Mucosa of rectum (tissue), 2 donors: ENCODE data around the gene TRAF2.

Experiments used
- H3K27ac ChIP-seq, 2 donors: one replicate each; pipeline ENCODE4 v1.7.0; 2013; ENCODE audit warnings: inconsistent platforms in 2 of 2, low read depth in 2 of 2, low read length in 2 of 2
- H3K27me3 ChIP-seq, 2 donors: one replicate each; pipeline ENCODE4 v1.7.0; 2013; ENCODE audit warnings: low read length in 2 of 2; ENCODE audit not compliant: control insufficient read depth in 2 of 2, insufficient read depth in 2 of 2
- H3K36me3 ChIP-seq, 2 donors: one replicate each; pipeline ENCODE4 v1.7.0; 2013; ENCODE audit warnings: low read length in 2 of 2; ENCODE audit not compliant: control insufficient read depth in 2 of 2, insufficient read depth in 2 of 2
- H3K4me1 ChIP-seq, 2 donors: one replicate each; pipeline ENCODE4 v1.7.0; 2013; ENCODE audit warnings: low read length in 2 of 2, mild to moderate bottlenecking in 1 of 2; ENCODE audit not compliant: control insufficient read depth in 2 of 2, insufficient read depth in 2 of 2
- H3K4me3 ChIP-seq, 2 donors: one replicate each; pipeline ENCODE4 v1.7.0; 2013; ENCODE audit warnings: low read length in 2 of 2
- H3K9ac ChIP-seq, 2 donors: one replicate each; pipeline ENCODE4 v1.7.0; 2013; ENCODE audit warnings: low read length in 2 of 2, low read depth in 1 of 2, mild to moderate bottlenecking in 1 of 2
- H3K9me3 ChIP-seq, 2 donors: one replicate each; pipeline ENCODE4 v1.7.0; 2013; ENCODE audit warnings: low read length in 2 of 2; ENCODE audit not compliant: control insufficient read depth in 2 of 2
- donor health status: healthy.
- donor health status: Normal muscosa, but diverticular disease.

TRAF2 gene

GRCh38 chr9:136858844-136859757, 27.2 kb upstream of the TRAF2 start:
- Histone ChIP-seq H3K4me1 (peaks cover 50 to 57% of the 10 kb centered on the region in 2 donors), H3K27ac (peak overlapping the region; percentile 95 to 96), H3K27me3 (no peaks in the 10 kb centered on the region), H3K36me3 (peaks cover 30 to 34% of the 10 kb centered on the region in 2 donors), H3K9me3 (no peaks in the 10 kb centered on the region), H3K9ac (peak overlapping the region; percentile 52 to 80), H3K4me3 (peak overlapping the region; percentile 26 to 33)

GRCh38 chr9:136860529-136860928, 25.8 kb upstream of the TRAF2 start:
- Histone ChIP-seq H3K36me3 (peaks cover 30 to 34% of the 10 kb centered on the region in 2 donors), H3K27ac (peak overlapping the region; percentile 95 to 96), H3K4me1 (peaks cover 55 to 61% of the 10 kb centered on the region in 2 donors), H3K4me3 (no peak overlapping the region), H3K9ac (peak overlapping the region; percentile 47 to 80), H3K9me3 (no peaks in the 10 kb centered on the region), H3K27me3 (no peaks in the 10 kb centered on the region)

- Histone ChIP-seq H3K4me1 (peaks cover 55 to 61% of the 10 kb centered on the region in 2 donors), H3K27ac (peak overlapping the region; percentile 95 to 96), H3K4me3 (no peak overlapping the region), H3K9ac (peak overlapping the region; percentile 47 to 80), H3K36me3 (peaks cover 30 to 34% of the 10 kb centered on the region in 2 donors), H3K9me3 (no peaks in the 10 kb centered on the region), H3K27me3 (no peaks in the 10 kb centered on the region)
Observed at GRCh38 chr9:136860933-136861873, 25.1 kb upstream of the TRAF2 start.

GRCh38 chr9:136861874-136862457, 24.4 kb upstream of the TRAF2 start:
- H3K36me3 ChIP-seq: peaks cover 30 to 34% of the 10 kb centered on the region in 2 donors
- no peaks in the 10 kb centered on the region for H3K27me3 ChIP-seq
- no peak overlapping the region for H3K9ac ChIP-seq
- no peak overlapping the region for H3K27ac ChIP-seq
- no peak overlapping the region for H3K4me3 ChIP-seq
- H3K4me1 ChIP-seq: peaks cover 51 to 57% of the 10 kb centered on the region in 2 donors
- H3K9me3 ChIP-seq: no peaks in the 10 kb centered on the region

GRCh38 chr9:136862849-136863622, 23.3 kb upstream of the TRAF2 start:
- no peak overlapping the region for H3K4me3 ChIP-seq
- H3K36me3 ChIP-seq: peaks cover 30 to 34% of the 10 kb centered on the region in 2 donors
- H3K9ac ChIP-seq: no peak overlapping the region
- no peaks in the 10 kb centered on the region for H3K27me3 ChIP-seq
- no peak overlapping the region for H3K27ac ChIP-seq
- no peaks in the 10 kb centered on the region for H3K9me3 ChIP-seq
- H3K4me1 ChIP-seq: peaks cover 42 to 48% of the 10 kb centered on the region in 2 donors

GRCh38 chr9:136863623-136864273, 22.6 kb upstream of the TRAF2 start:
- no peak overlapping the region for H3K9ac ChIP-seq
- H3K27ac ChIP-seq: no peak overlapping the region
- no peaks in the 10 kb centered on the region for H3K27me3 ChIP-seq
- H3K36me3 ChIP-seq: peaks cover 30 to 34% of the 10 kb centered on the region in 2 donors
- H3K9me3 ChIP-seq: no peaks in the 10 kb centered on the region
- H3K4me1 ChIP-seq: peaks cover 35 to 40% of the 10 kb centered on the region in 2 donors
- H3K4me3 ChIP-seq: no peak overlapping the region

GRCh38 chr9:136865041-136865767, 21.1 kb upstream of the TRAF2 start:
- Histone ChIP-seq H3K27ac (peak overlapping the region; percentile 92 to 93), H3K9ac (peak overlapping the region; percentile 58 to 71), H3K27me3 (no peaks in the 10 kb centered on the region), H3K4me3 (peak overlapping the region; percentile 77 to 86), H3K4me1 (peaks cover 22 to 26% of the 10 kb centered on the region in 2 donors), H3K36me3 (peaks cover 30 to 34% of the 10 kb centered on the region in 2 donors), H3K9me3 (no peaks in the 10 kb centered on the region)

GRCh38 chr9:136865768-136866103, 20.6 kb upstream of the TRAF2 start:
- peaks cover 17 to 21% of the 10 kb centered on the region in 2 donors for H3K4me1 ChIP-seq
- peak overlapping the region; percentile 58 to 86 for H3K9ac ChIP-seq
- no peaks in the 10 kb centered on the region for H3K9me3 ChIP-seq
- H3K27me3 ChIP-seq: no peaks in the 10 kb centered on the region
- peaks cover 28 to 31% of the 10 kb centered on the region in 2 donors for H3K36me3 ChIP-seq
- peak overlapping the region; percentile 92 to 93 for H3K27ac ChIP-seq
- peak overlapping the region; percentile 77 to 86 for H3K4me3 ChIP-seq
